Neuron (in vitro differentiated cells): ENCODE results near the gene PRKCQ.

Experiments used
- H2AFZ ChIP-seq: one replicate; pipeline ENCODE4 v1.6.1; 2013; ENCODE audit warnings: low read depth, mild to moderate bottlenecking, inconsistent platforms, low read length, moderate library complexity
- H3K27me3 ChIP-seq: one replicate; pipeline ENCODE4 v1.6.1; 2013; ENCODE audit warnings: low read length; ENCODE audit not compliant: insufficient read depth
- H3K36me3 ChIP-seq: one replicate; pipeline ENCODE4 v1.6.1; 2013; ENCODE audit warnings: low read length; ENCODE audit not compliant: insufficient read depth
- H3K4me1 ChIP-seq: one replicate; pipeline ENCODE4 v1.6.1; 2013; ENCODE audit warnings: low read length; ENCODE audit not compliant: insufficient read depth
- H3K4me3 ChIP-seq: 2 replicates; pipeline ENCODE4 v1.5.1; 2013; ENCODE audit warnings: mild to moderate bottlenecking, low read length, moderate library complexity
- H3K9me3 ChIP-seq: one replicate; pipeline ENCODE4 v1.6.1; 2013; ENCODE audit warnings: low read length

Gene PRKCQ

GRCh38 chr10:6423413-6424170 lies 156.5 kb downstream of the PRKCQ start:
- Histone ChIP-seq H3K9me3 (no peaks in the 10 kb centered on the region), H3K4me1 (no peaks in the 10 kb centered on the region)

GRCh38 chr10:6423004-6423403 lies 157.1 kb downstream of the PRKCQ start:
- H3K27me3 ChIP-seq, result peaks cover 5% of the 10 kb centered on the region
- no peaks in the 10 kb centered on the region for H3K36me3 ChIP-seq
- H3K9me3 ChIP-seq, result no peaks in the 10 kb centered on the region
- no peaks in the 10 kb centered on the region for H3K4me1 ChIP-seq
- H3K4me3 ChIP-seq, result no peak overlapping the region
- H2AFZ ChIP-seq, result no peak overlapping the region

More at GRCh38 chr10:6423413-6424170, 156.5 kb downstream of the PRKCQ start:
- Histone ChIP-seq H3K27me3 (no peaks in the 10 kb centered on the region), H2AFZ (no peak overlapping the region), H3K36me3 (no peaks in the 10 kb centered on the region), H3K4me3 (no peak overlapping the region)

DNA sequence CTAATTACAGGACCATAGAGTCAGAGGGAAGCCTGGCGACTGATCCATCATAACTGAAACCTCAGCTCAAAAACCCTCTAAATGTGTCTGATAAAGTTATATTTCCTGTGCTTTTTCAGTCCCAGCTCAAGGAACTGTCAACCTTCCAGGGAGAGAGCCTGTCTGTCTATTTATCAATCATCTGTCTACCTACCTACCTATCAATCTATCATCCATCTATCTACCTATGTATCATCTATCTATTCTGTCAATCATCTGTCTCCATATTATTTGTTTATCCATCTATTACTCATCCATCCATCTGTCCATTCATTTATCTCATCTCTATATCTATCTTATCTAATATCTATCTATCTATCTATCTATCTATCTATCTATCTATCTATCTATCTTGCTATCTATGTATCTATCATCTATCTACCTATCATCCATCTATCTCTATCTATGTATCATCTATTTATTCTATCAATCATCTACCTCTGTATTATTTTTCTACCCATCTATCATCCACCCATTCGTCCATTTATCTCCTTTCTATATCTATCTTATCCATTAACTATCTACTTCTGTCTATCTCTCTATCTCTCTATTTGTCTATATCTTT lies 161.4 kb downstream of the PRKCQ start:
- Histone ChIP-seq H3K27me3 (peaks cover 8% of the 10 kb centered on the region), H2AFZ (no peak overlapping the region), H3K9me3 (no peaks in the 10 kb centered on the region), H3K4me1 (no peaks in the 10 kb centered on the region), H3K36me3 (no peaks in the 10 kb centered on the region), H3K4me3 (no peak overlapping the region)

DNA sequence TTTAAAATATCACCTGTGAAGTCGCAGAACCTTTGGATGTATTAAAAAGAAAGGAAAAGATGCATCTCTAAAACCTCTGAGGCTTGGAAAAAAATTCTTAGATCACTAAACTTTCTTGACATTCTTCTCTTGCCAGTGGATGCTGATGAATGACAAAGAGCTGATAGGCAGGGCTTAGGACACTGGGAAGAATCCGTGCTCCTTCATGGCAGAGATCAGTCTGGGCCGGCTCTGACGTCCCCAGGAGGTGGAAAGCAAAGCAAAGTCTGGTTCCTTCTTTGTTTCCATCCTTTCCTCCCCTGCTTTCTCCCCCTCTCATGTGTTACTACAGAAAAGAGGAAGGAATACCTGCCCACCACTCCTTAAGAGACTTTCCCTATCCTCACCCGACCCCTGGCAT lies 161.9 kb downstream of the PRKCQ start:
- H3K36me3 ChIP-seq, result no peaks in the 10 kb centered on the region
- no peak overlapping the region for H2AFZ ChIP-seq
- H3K27me3 ChIP-seq, result peaks cover 8% of the 10 kb centered on the region

GRCh38 chr10:6416892-6417512 lies 163.1 kb downstream of the PRKCQ start:
- Histone ChIP-seq H3K9me3 (no peaks in the 10 kb centered on the region), H3K36me3 (no peaks in the 10 kb centered on the region), H2AFZ (no peak overlapping the region), H3K4me3 (no peak overlapping the region), H3K27me3 (peaks cover 8% of the 10 kb centered on the region), H3K4me1 (no peaks in the 10 kb centered on the region)

More for the DNA sequence above, 161.9 kb downstream of the PRKCQ start:
- H3K4me3 ChIP-seq, result no peak overlapping the region
- no peaks in the 10 kb centered on the region for H3K9me3 ChIP-seq
- H3K4me1 ChIP-seq, result no peaks in the 10 kb centered on the region

DNA sequence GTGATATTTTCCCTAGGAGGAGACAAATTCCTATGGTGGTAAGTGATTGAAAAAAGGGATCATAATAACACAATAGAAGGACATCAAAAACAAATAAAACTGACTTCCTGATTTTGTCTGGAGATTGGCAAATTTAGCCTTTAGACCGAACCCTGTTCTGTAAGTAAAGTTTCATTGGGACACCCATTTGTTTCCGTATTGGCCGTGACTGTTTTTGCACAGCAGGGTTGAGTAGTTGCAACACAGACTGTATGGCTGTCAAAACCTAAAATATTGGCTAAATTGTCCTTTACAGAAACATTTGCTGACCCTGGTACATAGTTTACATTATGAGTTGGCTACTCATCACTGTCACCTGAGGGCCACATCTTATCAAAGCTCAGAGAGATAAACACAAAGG lies 168.6 kb downstream of the PRKCQ start:
- Histone ChIP-seq H3K27me3 (no peaks in the 10 kb centered on the region), H2AFZ (no peak overlapping the region), H3K9me3 (no peaks in the 10 kb centered on the region), H3K36me3 (no peaks in the 10 kb centered on the region), H3K4me3 (no peak overlapping the region), H3K4me1 (no peaks in the 10 kb centered on the region)

DNA sequence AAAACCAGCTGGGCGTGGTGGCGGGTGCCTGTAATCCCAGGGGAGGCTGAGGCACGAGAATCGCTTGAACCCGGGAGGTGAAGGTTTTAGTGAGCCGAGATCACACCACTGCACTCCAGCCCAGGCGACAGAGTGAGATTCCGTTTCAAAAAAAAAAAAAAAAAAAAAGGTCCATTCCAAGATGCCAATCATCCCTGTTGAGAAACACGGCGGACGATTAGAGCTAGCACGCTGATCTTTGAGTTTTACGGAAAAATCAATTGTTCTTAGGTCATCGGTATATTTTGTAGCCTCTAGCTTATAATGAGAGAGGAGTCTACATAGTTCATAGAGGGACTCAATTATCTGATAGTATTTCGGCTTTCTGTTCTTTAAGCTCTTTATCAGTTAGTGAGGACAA lies 169.2 kb downstream of the PRKCQ start:
- H3K4me3 ChIP-seq, result no peak overlapping the region
- no peaks in the 10 kb centered on the region for H3K9me3 ChIP-seq
- H2AFZ ChIP-seq, result no peak overlapping the region
- H3K4me1 ChIP-seq, result no peaks in the 10 kb centered on the region
- H3K27me3 ChIP-seq, result no peaks in the 10 kb centered on the region
- H3K36me3 ChIP-seq, result no peaks in the 10 kb centered on the region

- H3K9me3 ChIP-seq, result no peaks in the 10 kb centered on the region
- H3K36me3 ChIP-seq, result no peaks in the 10 kb centered on the region
- no peak overlapping the region for H2AFZ ChIP-seq
- H3K4me3 ChIP-seq, result no peak overlapping the region
- H3K4me1 ChIP-seq, result no peaks in the 10 kb centered on the region
- H3K27me3 ChIP-seq, result no peaks in the 10 kb centered on the region
These were observed 170.0 kb downstream of the PRKCQ start for GRCh38 chr10:6409971-6410643.

- H2AFZ ChIP-seq, result no peak overlapping the region
- H3K4me1 ChIP-seq, result no peaks in the 10 kb centered on the region
- no peaks in the 10 kb centered on the region for H3K36me3 ChIP-seq
- no peak overlapping the region for H3K4me3 ChIP-seq
- no peaks in the 10 kb centered on the region for H3K9me3 ChIP-seq
- H3K27me3 ChIP-seq, result no peaks in the 10 kb centered on the region
These were observed 171.3 kb downstream of the PRKCQ start for GRCh38 chr10:6408799-6409198.

GRCh38 chr10:6407034-6407721 lies 172.9 kb downstream of the PRKCQ start:
- Histone ChIP-seq H3K36me3 (no peaks in the 10 kb centered on the region), H2AFZ (no peak overlapping the region), H3K4me1 (no peaks in the 10 kb centered on the region), H3K9me3 (no peaks in the 10 kb centered on the region), H3K27me3 (no peaks in the 10 kb centered on the region), H3K4me3 (no peak overlapping the region)

DNA sequence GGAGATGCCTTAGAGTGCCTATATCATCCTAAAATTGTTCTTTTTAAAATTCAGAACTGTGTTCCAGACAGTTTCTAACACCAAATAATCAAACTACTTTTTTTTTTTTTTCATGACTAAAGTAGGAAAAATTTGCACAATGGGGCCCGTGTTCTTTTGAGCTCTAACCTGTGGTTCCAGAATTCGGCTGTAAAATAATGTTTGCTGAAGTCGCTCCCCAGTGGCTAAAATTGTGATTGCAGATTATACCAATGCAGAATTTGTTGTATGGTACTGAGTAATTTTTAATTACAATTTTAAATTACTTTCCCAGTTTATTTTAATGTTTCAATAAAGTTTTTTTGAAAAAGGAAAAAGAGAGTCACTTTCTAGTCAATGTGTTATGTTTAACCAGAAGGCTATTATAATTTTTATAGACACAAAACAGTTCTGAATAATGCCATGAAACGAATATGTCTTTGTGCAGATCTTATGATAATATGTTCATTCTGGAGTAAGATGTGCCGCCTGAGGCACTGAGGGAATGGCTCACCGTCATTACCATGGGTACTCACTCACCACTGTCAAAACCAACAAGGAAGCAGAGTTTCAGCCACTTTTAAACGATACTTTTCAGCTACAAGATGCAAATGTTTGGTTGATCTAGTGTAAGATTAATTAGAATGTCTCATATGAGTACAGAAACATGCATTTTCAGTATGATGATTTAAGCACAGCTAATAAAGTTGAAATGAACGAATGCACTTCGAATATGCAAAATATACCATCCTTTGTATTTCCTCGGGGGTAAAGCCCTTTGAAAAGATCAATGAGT lies 173.6 kb downstream of the PRKCQ start:
- Histone ChIP-seq H3K4me3 (no peak overlapping the region), H3K27me3 (no peaks in the 10 kb centered on the region), H3K4me1 (no peaks in the 10 kb centered on the region)

DNA sequence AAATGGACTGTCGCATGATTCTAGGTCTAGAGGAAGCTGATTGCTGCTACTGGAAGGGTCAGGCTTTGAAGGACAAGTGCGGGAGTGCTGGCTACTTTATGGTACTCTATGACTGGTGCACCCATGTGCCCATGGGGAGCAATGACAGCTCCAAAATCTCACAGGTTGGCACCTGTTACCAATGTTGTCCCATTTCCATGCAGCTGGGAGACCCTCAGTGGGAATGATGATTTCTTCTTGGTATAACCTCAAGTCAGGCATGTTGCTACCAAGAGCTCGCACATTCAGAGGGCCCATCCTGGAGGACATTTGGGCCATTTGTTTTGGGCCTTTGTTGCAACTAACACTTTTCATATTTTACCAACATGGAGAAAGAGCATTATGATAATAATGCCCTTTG lies 174.4 kb downstream of the PRKCQ start:
- Histone ChIP-seq H3K4me3 (no peak overlapping the region), H3K9me3 (no peaks in the 10 kb centered on the region), H2AFZ (no peak overlapping the region), H3K4me1 (no peaks in the 10 kb centered on the region), H3K36me3 (no peaks in the 10 kb centered on the region), H3K27me3 (no peaks in the 10 kb centered on the region)

More for the DNA sequence above, 173.6 kb downstream of the PRKCQ start:
- no peaks in the 10 kb centered on the region for H3K36me3 ChIP-seq
- no peaks in the 10 kb centered on the region for H3K9me3 ChIP-seq
- no peak overlapping the region for H2AFZ ChIP-seq
